GM19238 (cell line): ENCODE measurements around the gene NME7.

Source experiments
- DNase-seq: peaks from one replicate; pipeline ENCODE4 v3.0.0; 2011; ENCODE audit warnings: low spot score; ENCODE audit not compliant: insufficient read length

Gene NME7

GRCh38 chr1:169087876-169088275 is 279.7 kb downstream of the NME7 start:
- DNase-seq = no peak

GRCh38 chr1:169086603-169087455 is 280.8 kb downstream of the NME7 start:
- no peak for DNase-seq

- DNase-seq = no peak
Measured at GRCh38 chr1:169085911-169086310, 281.7 kb downstream of the NME7 start.
